ENCODE measurements around the gene PICK1.
"Not testable (repeated sequence)": the region's sequence is repeated elsewhere in the genome, so short reads cannot be mapped to it uniquely, and the experiment has no call there.

Gene PICK1

GRCh38 chr22:38118747-38119146, 61.5 kb downstream of the PICK1 start:
- not testable (repeated sequence) for DNase-seq

- no peak for DNase-seq
These were observed 63.3 kb downstream of the PICK1 start for GRCh38 chr22:38120359-38121110.

GRCh38 chr22:38122616-38123015, 65.4 kb downstream of the PICK1 start:
- no peak for DNase-seq

- no peak for DNase-seq
These were observed 67.2 kb downstream of the PICK1 start for GRCh38 chr22:38124236-38124974.

- DNase-seq, result no peak
These were observed 67.9 kb downstream of the PICK1 start for GRCh38 chr22:38125038-38125610.
